Immature natural killer cell (primary cell): ENCODE measurements around the gene THRB. TPM values are rescaled to one million over a fixed set of nuclear protein-coding genes. Genes with fewer than 3 reads are reported as not detected.

Source experiments
- DNase-seq, 3 donors: peaks; one replicate each; pipeline ENCODE4 v3.0.0; 2022; ENCODE audit warnings: mixed read lengths in 1 of 3
- H3K27ac Mint-ChIP-seq, 6 donors: one replicate each; pipeline ENCODE4 v1.8.0; 2020; ENCODE audit warnings: mixed read lengths in 6 of 6, mild to moderate bottlenecking in 5 of 6, inconsistent platforms in 4 of 6, moderate library complexity in 3 of 6
- H3K27me3 Mint-ChIP-seq, 3 donors: one replicate each; pipeline ENCODE4 v1.8.0; 2020 to 2021; ENCODE audit warnings: low read depth in 3 of 3, mild to moderate bottlenecking in 3 of 3, mixed read lengths in 3 of 3, moderate library complexity in 3 of 3, inconsistent platforms in 1 of 3
- H3K36me3 Mint-ChIP-seq, 3 donors: one replicate each; pipeline ENCODE4 v1.8.0; 2020; ENCODE audit warnings: mixed read lengths in 3 of 3, inconsistent platforms in 2 of 3, mild to moderate bottlenecking in 2 of 3
- H3K4me1 Mint-ChIP-seq, 2 donors: one replicate each; pipeline ENCODE4 v1.8.0; 2020; ENCODE audit warnings: inconsistent platforms in 2 of 2, mild to moderate bottlenecking in 2 of 2, mixed read lengths in 2 of 2, moderate library complexity in 1 of 2
- H3K4me3 Mint-ChIP-seq, 5 donors: one replicate each; pipeline ENCODE4 v1.8.0; 2020; ENCODE audit warnings: mild to moderate bottlenecking in 5 of 5, mixed read lengths in 5 of 5, inconsistent platforms in 3 of 5, moderate library complexity in 3 of 5
- H3K9me3 Mint-ChIP-seq, 6 donors: one replicate each; pipeline ENCODE4 v1.8.0; 2020; ENCODE audit warnings: mild to moderate bottlenecking in 6 of 6, mixed read lengths in 6 of 6, inconsistent platforms in 4 of 6, moderate library complexity in 3 of 6
- polyA plus RNA-seq, 3 donors: library from polyadenylated mRNA; unstranded; fragments of 300-500 nt; fragmentation: Illumina TruSeq; gene quantifications; one replicate each; pipeline ENCODE4 v1.2.3, GENCODE V29; 2021

Gene THRB
- polyA plus RNA-seq, 3 donors from 2014 or later: not detected

- Mint-ChIP-seq H3K4me1 (no peaks in the 10 kb centered on the region), H3K27ac (no peak overlapping the region)
Measured at GRCh38 chr3:24259901-24260512, 234.6 kb downstream of the THRB start.

GRCh38 chr3:24258727-24259600, 235.7 kb downstream of the THRB start:
- no peak for DNase-seq

More at GRCh38 chr3:24259901-24260512, 234.6 kb downstream of the THRB start:
- Mint-ChIP-seq H3K4me3 (no peak overlapping the region), H3K36me3 (no peaks in the 10 kb centered on the region), H3K27me3 (peaks cover 0 to 2% (median 0%) of the 10 kb centered on the region in 3 donors), H3K9me3 (no peaks in the 10 kb centered on the region)
- peak in 2 of 3 donors; percentile 1 to 20 for DNase-seq

GRCh38 chr3:24258260-24258659, 236.4 kb downstream of the THRB start:
- no peak for DNase-seq
- H3K4me1 Mint-ChIP-seq: no peaks in the 10 kb centered on the region
- no peak overlapping the region for H3K27ac Mint-ChIP-seq
- peaks cover 0 to under 1% (median 0%) of the 10 kb centered on the region in 6 donors for H3K9me3 Mint-ChIP-seq
- H3K36me3 Mint-ChIP-seq: no peaks in the 10 kb centered on the region
- no peak overlapping the region for H3K4me3 Mint-ChIP-seq
- no peaks in the 10 kb centered on the region for H3K27me3 Mint-ChIP-seq

More at GRCh38 chr3:24258727-24259600, 235.7 kb downstream of the THRB start:
- no peaks in the 10 kb centered on the region for H3K9me3 Mint-ChIP-seq
- no peak overlapping the region for H3K27ac Mint-ChIP-seq
- no peak overlapping the region for H3K4me3 Mint-ChIP-seq
- no peaks in the 10 kb centered on the region for H3K36me3 Mint-ChIP-seq
- no peaks in the 10 kb centered on the region for H3K4me1 Mint-ChIP-seq
- H3K27me3 Mint-ChIP-seq: no peaks in the 10 kb centered on the region

GRCh38 chr3:24255414-24255813, 239.2 kb downstream of the THRB start:
- peaks cover 0 to 5% (median 0%) of the 10 kb centered on the region in 6 donors for H3K9me3 Mint-ChIP-seq
- no peak for DNase-seq
- H3K4me3 Mint-ChIP-seq: no peak overlapping the region
- H3K36me3 Mint-ChIP-seq: no peaks in the 10 kb centered on the region
- H3K27me3 Mint-ChIP-seq: peaks cover 0 to 6% (median 0%) of the 10 kb centered on the region in 3 donors
- H3K27ac Mint-ChIP-seq: no peak overlapping the region
- no peaks in the 10 kb centered on the region for H3K4me1 Mint-ChIP-seq

GRCh38 chr3:24254649-24255048, 240.0 kb downstream of the THRB start:
- peaks cover 0 to 8% (median under 1%) of the 10 kb centered on the region in 3 donors for H3K27me3 Mint-ChIP-seq
- peaks cover 0 to 5% (median 0%) of the 10 kb centered on the region in 6 donors for H3K9me3 Mint-ChIP-seq
- H3K4me3 Mint-ChIP-seq: no peak overlapping the region
- H3K27ac Mint-ChIP-seq: no peak overlapping the region
- H3K4me1 Mint-ChIP-seq: no peaks in the 10 kb centered on the region
- H3K36me3 Mint-ChIP-seq: no peaks in the 10 kb centered on the region
- DNase-seq: no peak

DNA sequence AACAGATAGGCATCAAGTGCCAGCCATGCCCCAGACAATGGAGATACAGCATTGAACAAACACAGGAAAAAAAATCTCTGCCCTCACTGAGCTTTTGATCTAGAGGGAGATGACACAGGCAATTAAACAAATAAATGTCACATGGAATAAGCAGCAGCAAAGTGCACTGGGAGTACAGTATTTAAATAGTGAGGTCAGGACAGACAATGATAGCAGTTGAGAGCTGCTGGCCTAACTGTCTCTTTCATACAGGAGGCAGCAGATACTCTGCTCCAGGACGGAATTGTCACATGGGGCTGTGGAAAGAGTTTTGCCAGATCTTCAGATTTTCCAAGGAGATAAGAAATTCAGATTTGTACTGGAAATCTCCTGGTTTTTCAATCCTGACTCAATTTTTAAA, 241.3 kb downstream of the THRB start:
- H3K4me3 Mint-ChIP-seq: no peak overlapping the region
- DNase-seq: no peak
- H3K9me3 Mint-ChIP-seq: peaks cover 0 to 5% (median 0%) of the 10 kb centered on the region in 6 donors
- H3K27ac Mint-ChIP-seq: no peak overlapping the region
- H3K4me1 Mint-ChIP-seq: no peaks in the 10 kb centered on the region
- peaks cover 2 to 8% (median 4%) of the 10 kb centered on the region in 3 donors for H3K27me3 Mint-ChIP-seq
- H3K36me3 Mint-ChIP-seq: no peaks in the 10 kb centered on the region

- H3K9me3 Mint-ChIP-seq: peaks cover 0 to 5% (median 0%) of the 10 kb centered on the region in 6 donors
- H3K4me3 Mint-ChIP-seq: no peak overlapping the region
- DNase-seq: no peak
- H3K27ac Mint-ChIP-seq: no peak overlapping the region
- H3K27me3 Mint-ChIP-seq: peaks cover 2 to 10% (median 4%) of the 10 kb centered on the region in 3 donors
- no peaks in the 10 kb centered on the region for H3K36me3 Mint-ChIP-seq
- H3K4me1 Mint-ChIP-seq: no peaks in the 10 kb centered on the region
Measured at GRCh38 chr3:24249523-24249922, 245.1 kb downstream of the THRB start.

DNA sequence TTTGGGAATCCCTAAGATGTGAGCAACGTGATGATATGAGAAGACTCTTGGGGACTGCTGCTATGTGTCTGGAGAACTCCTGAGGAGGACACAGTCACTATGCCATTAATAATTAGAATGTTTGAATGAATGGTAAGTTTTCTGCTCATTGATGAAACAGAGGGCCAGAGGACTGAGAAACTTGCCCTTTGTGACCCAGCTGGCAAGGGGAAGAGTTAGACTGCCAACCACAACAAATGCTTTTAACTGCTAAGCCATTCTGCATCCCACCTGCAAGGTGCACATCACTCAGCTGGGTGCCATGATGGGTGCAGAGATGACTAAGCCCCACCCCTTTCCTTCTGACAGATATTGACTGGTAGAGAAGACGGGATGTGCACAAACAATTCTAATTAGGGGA, 249.6 kb downstream of the THRB start:
- Mint-ChIP-seq H3K4me1 (no peaks in the 10 kb centered on the region), H3K4me3 (no peak overlapping the region), H3K36me3 (no peaks in the 10 kb centered on the region), H3K9me3 (no peaks in the 10 kb centered on the region), H3K27me3 (peaks cover 2 to 4% (median 3%) of the 10 kb centered on the region in 3 donors), H3K27ac (no peak overlapping the region)
- DNase-seq: no peak

- Mint-ChIP-seq H3K9me3 (no peaks in the 10 kb centered on the region), H3K4me3 (no peak overlapping the region), H3K4me1 (no peaks in the 10 kb centered on the region), H3K27me3 (peaks cover 2 to 3% (median 2%) of the 10 kb centered on the region in 3 donors), H3K27ac (no peak overlapping the region), H3K36me3 (no peaks in the 10 kb centered on the region)
- no peak for DNase-seq
Measured at GRCh38 chr3:24244491-24244890, 250.2 kb downstream of the THRB start.

DNA sequence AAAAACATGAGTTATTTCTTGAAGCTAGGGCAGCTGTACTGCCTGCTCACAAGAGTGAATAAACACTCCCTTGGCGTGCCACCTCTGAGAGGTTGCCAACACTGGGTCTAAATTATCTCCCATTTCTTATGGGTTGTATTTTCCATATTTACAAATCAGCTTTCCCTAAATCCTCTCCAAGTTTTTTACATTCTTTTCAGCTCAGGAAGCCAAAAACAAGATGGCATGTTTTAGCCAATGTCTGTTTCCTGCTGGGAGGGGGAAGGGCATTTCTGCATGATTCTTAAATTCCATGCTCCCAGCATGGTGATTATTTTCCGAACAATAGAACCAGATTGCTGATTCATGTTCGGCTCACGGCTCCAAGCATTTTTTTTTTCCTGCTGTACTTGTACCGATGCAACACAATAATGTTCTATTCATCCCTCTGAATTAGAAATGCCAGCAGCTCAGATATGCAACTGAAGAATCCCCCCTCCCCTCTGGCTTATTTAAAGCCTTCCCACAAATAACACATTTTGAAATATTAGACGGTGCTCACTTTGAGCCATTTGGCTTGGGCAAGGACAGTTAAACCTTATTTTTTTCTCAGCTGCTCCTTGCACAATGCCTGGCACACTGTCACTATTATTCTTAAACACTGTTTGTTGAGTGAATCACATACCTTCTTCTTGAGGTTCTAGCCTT, 252.5 kb downstream of the THRB start:
- Mint-ChIP-seq H3K27ac (no peak overlapping the region), H3K4me1 (no peaks in the 10 kb centered on the region), H3K27me3 (peaks cover 0 to 3% (median 0%) of the 10 kb centered on the region in 3 donors), H3K36me3 (no peaks in the 10 kb centered on the region), H3K9me3 (no peaks in the 10 kb centered on the region), H3K4me3 (no peak overlapping the region)
- DNase-seq: no peak

GRCh38 chr3:24240306-24240705, 254.3 kb downstream of the THRB start:
- no peak for DNase-seq
- no peaks in the 10 kb centered on the region for H3K9me3 Mint-ChIP-seq
- peaks cover 0 to 2% (median 0%) of the 10 kb centered on the region in 3 donors for H3K27me3 Mint-ChIP-seq
- no peak overlapping the region for H3K27ac Mint-ChIP-seq
- H3K4me1 Mint-ChIP-seq: no peaks in the 10 kb centered on the region
- H3K4me3 Mint-ChIP-seq: no peak overlapping the region
- no peaks in the 10 kb centered on the region for H3K36me3 Mint-ChIP-seq

DNA sequence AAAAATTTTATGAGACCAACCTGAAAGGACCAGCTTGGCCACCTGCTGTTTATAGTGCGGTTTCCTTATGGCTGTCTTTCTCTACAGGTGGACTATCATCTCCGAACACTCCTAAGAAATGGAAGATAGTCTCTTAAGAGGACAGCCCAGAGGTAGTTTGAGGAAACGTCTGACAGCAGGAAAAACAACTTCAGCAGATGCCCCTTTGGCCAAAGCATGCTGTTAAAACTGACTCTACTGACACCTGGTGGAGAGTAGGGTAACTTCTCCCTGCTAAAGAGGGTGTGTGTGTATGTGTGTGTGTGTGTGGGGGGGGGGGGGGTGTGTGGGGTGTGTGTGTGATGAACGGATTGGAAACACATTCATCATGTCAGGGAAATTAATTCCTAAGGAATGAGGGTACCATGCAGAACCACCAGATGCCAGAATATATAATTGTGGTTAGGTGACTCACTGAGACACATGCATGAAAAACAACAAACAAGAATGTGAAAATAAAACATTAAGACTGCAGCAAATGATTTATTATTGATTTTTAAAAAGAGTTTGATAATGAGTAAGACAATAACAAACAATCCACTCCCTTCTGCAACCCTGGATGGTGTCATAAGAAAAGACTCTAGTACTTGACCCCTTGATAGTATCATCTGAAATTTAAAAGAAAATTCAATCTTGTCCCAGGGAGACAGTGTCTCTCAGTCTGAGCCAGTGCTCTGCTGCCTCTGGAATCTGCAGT, 256.5 kb downstream of the THRB start:
- H3K4me3 Mint-ChIP-seq: no peak overlapping the region
- no peaks in the 10 kb centered on the region for H3K9me3 Mint-ChIP-seq
- peaks cover 0 to 4% (median 0%) of the 10 kb centered on the region in 3 donors for H3K27me3 Mint-ChIP-seq
- DNase-seq: peak; percentile 5 to 25 (median 16)
- H3K36me3 Mint-ChIP-seq: no peaks in the 10 kb centered on the region
- H3K4me1 Mint-ChIP-seq: no peaks in the 10 kb centered on the region
- H3K27ac Mint-ChIP-seq: no peak overlapping the region

DNA sequence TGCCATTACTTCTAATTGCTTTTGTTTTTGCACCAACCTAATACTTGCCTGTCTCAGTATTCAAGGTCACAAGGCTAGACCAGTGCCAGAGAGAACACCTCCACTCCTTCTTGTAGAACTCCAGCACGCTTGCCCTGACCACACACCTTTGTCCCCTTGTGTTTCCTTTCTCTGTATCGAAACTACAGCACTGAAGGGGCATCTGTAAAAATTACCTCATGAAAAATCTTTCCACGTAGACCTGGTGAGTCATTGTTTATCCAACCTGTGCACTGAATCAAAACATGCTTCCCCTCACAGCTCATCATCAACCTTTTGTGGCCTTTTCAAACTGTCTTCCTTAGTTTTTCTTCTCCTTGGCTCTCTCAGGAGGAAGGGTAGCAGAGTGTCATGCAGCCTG, 259.5 kb downstream of the THRB start:
- H3K9me3 Mint-ChIP-seq: no peaks in the 10 kb centered on the region
- no peaks in the 10 kb centered on the region for H3K36me3 Mint-ChIP-seq
- H3K27me3 Mint-ChIP-seq: peaks cover 0 to 4% (median 4%) of the 10 kb centered on the region in 3 donors
- no peak overlapping the region for H3K27ac Mint-ChIP-seq
- no peak overlapping the region for H3K4me3 Mint-ChIP-seq
- no peak for DNase-seq
- H3K4me1 Mint-ChIP-seq: no peaks in the 10 kb centered on the region
